ENCODE measurements around the gene MIA. TPM values are rescaled to one million over a fixed set of nuclear protein-coding genes. Genes with fewer than 3 reads are reported as not detected.

MIA gene
- total RNA-seq, 4 donors from 2014 or later: 2.8 TPM; not detected in 3

Other genes with a start within 250 kb of the MIA start
- gene SHKBP1, start 198.6 kb upstream of the MIA start, total RNA-seq: 10 to 100 TPM; 15.1 to 57.4 (median 21.9) TPM
- 1,000 to 10,000 TPM in 1 of 4 donors, 100 to 1,000 TPM in 3; 163 to 1,000 (median 501) TPM for gene LTBP4, start 174.2 kb upstream of the MIA start, total RNA-seq
- gene NUMBL, start 84.9 kb upstream of the MIA start, total RNA-seq: 10 to 100 TPM; 18.8 to 90.5 (median 44.3) TPM
- 10 to 100 TPM in 3 of 4 donors, 1 to 10 TPM in 1; 9.7 to 51.8 (median 35.6) TPM for gene COQ8B, start 58.6 kb upstream of the MIA start, total RNA-seq
- gene ITPKC, start 58.4 kb upstream of the MIA start, total RNA-seq: 10 to 100 TPM; 14.4 to 41.5 (median 22.8) TPM
- gene ACTMAP, start 25.0 kb upstream of the MIA start, total RNA-seq: 1 to 10 TPM in 1 of 4 donors, under 1 TPM in 1, not detected in 2; 0.48 to 6.1 TPM
- 10 to 100 TPM; 12.8 to 70.2 (median 19.0) TPM for gene SNRPA, start 24.3 kb upstream of the MIA start, total RNA-seq
- gene RAB4B, start 2.7 kb downstream of the MIA start, total RNA-seq: 10 to 100 TPM in 3 of 4 donors, 1 to 10 TPM in 1; 7.4 to 26.3 (median 18.1) TPM
- 100 to 1,000 TPM in 1 of 4 donors, 10 to 100 TPM in 3; 33.2 to 164 (median 78.1) TPM for gene EGLN2, start 23.7 kb downstream of the MIA start, total RNA-seq
- under 1 TPM in 1 of 4 donors, not detected in 3; 0.64 TPM for gene CYP2A6, start 74.9 kb downstream of the MIA start, total RNA-seq
- 1 to 10 TPM in 1 of 4 donors, not detected in 3; 2.3 TPM for gene CYP2A7, start 106.7 kb downstream of the MIA start, total RNA-seq
- gene CYP2B6, start 215.8 kb downstream of the MIA start, total RNA-seq: not detected